ENCODE measurements around the gene MYBPHL.

Gene MYBPHL

GRCh38 chr1:109263597-109264378 is 43.0 kb downstream of the MYBPHL start:
- no peak for FAIRE-seq

DNA sequence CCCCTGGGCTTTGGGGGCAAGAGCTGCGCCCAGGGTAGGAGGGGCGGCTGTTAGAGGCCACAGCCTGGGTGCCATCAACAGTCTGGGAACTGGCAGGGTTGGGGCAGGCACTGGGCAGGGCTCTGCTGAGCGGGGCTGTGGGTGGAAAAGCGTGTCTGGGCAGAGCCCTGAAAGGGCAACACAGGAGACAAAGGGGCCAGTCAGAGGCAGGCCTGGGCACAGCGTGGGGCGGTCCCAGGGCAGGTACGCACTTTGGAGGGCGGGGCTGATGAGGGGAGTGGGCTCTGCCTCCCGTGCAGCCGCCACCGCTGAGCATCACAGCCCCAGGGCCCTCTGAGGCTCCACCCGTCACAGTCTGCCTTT is 43.6 kb downstream of the MYBPHL start:
- no peak for FAIRE-seq

DNA sequence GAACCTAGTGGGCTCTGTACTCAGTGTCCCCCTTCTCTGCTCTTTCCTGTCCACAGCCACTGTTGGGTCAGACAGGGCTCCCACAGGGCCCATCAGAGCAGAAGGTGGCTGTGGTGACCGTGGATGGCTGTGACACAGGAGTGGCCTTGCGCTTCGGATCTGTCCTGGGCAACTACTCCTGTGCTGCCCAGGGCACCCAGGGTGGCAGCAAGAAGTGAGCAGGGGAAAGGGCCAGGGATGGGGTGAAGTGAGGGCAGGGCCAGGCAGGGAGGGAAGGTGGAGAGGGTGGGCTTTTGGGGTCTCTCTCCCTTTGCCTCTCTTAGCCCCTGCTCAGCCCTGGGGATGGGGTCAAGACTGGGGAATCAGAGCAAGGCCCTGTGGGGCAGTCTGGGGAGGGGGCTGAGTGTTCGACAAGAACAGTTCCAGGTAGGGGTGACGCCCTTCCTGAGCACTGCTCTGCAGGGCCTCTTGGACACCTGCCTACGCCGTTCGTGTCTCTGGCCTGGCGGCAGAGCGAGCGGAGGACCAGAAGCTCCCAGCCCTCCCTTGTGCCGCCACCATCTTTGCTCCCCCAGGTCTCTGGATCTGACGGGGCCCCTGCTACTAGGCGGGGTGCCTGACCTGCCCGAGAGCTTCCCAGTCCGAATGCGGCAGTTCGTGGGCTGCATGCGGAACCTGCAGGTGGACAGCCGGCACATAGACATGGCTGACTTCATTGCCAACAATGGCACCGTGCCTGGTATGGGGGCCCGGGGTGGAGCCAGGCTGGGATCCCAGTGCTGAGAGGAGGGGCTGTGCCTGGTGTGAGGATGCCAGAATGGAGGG is 44.4 kb downstream of the MYBPHL start:
- no peak for FAIRE-seq

DNA sequence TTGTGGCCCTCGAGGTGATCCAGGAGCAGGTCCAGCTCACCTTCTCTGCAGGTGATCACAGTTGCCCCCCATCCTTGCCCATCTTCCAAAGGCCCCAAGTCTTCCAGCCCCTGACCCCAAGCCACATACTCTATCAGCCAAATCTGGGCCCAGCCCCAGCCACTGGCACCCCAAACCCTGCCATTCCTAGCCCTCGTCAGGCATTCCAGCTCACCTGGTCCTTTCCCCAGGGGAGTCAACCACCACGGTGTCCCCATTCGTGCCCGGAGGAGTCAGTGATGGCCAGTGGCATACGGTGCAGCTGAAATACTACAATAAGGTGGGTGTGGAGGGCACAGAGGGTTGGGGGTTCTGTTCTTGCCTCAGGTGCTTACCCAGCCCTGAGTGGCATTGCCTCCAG is 45.2 kb downstream of the MYBPHL start:
- FAIRE-seq, result no peak

DNA sequence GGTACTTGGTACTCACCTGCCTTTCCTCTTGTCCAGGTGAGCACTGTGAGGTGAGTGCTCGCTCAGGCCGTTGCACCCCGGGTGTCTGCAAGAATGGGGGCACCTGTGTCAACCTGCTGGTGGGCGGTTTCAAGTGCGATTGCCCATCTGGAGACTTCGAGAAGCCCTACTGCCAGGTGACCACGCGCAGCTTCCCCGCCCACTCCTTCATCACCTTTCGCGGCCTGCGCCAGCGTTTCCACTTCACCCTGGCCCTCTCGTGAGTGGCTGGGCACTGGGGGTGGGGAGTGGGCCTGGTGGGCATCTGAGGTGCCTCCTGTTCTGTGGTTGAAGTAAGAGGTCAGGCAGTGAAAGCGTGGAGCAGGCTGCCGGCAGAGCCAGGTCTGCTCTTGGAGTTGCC is 45.8 kb downstream of the MYBPHL start:
- FAIRE-seq, result no peak

- no peak for FAIRE-seq
Observed at GRCh38 chr1:109259674-109260557, 46.9 kb downstream of the MYBPHL start.

DNA sequence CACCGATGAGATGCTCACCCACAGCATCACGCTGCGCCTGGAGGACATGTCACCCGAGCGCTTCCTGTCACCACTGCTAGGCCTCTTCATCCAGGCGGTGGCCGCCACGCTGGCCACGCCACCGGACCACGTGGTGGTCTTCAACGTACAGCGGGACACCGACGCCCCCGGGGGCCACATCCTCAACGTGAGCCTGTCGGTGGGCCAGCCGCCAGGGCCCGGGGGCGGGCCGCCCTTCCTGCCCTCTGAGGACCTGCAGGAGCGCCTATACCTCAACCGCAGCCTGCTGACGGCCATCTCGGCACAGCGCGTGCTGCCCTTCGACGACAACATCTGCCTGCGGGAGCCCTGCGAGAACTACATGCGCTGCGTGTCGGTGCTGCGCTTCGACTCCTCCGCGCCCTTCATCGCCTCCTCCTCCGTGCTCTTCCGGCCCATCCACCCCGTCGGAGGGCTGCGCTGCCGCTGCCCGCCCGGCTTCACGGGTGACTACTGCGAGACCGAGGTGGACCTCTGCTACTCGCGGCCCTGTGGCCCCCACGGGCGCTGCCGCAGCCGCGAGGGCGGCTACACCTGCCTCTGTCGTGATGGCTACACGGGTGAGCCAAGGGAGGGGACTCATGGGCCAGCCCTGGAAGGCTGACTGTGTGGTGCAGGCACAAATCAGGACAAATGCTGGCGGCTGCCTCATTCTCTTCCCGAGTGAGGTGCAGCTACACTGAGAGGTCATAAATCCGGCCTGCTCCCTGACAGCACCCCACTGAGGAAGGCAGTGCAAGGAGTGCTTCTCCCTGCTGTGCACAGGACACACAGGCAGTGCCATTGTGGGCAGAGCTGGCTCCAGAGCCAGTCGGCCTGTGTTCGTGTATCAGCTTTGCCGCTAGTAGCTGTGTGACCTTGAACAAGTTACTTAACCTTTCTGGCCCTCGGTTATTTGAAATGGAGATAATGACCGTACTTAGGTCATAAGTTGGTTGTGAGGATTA is 48.0 kb downstream of the MYBPHL start:
- FAIRE-seq, result no peak

- FAIRE-seq, result no peak
Observed at GRCh38 chr1:109257682-109258421, 49.0 kb downstream of the MYBPHL start.

DNA sequence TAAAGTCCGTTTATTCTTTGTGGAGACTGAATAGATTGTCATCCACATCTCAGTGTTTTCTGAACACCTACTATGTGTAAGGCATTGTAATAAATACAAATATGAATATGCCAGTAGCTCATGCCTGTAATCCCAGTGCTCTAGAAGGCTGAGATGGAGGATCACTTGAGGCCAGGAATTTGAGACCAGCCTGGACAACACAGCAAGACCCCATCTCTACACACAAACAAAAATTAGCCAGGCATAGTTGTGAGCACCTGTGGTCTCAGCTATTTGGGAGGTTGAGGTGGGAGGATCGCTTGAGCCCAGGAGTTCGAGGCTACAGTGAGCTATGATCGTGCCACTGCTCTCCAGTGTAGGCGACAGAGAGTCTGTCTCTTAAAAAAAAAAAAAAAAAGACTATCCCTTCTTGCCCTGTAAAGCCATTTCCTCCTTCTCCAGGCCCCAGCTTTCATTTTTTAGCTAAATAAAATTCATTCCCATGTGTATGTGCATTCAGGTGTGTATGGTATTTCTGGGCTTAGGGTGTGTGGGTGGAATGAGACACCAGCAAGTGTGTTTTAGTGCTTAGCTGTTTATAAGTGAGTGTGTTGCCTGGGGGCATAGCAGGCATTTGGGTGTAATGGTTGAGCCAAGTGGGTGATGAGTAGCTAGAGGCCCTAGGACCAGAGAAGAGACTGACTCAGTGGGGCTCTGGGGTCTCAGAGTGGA is 49.7 kb downstream of the MYBPHL start:
- FAIRE-seq, result no peak

DNA sequence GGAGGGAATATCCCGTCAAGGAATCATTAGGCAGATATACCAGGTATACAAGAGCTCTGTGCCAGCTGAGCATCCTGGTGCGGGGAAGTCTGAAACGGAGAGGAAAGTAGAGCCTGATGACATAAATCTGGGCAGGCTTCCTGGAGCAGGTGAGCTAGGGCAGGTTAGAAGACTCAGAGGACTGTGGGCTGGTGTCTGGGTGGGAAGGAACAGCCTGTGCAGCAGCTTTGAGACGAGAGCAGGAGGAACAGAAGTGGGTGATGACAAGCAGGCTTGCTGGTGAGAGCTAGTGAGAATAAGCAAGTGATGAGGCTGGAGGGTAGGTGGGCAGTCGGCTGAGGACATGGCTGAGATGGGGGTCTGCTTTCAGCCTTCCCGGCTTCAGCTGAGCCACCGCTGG is 50.7 kb downstream of the MYBPHL start:
- no peak for FAIRE-seq

GRCh38 chr1:109255678-109256077 is 51.1 kb downstream of the MYBPHL start:
- no peak for FAIRE-seq

GRCh38 chr1:109255097-109255651 is 51.6 kb downstream of the MYBPHL start:
- FAIRE-seq, result no peak

GRCh38 chr1:109254621-109255096 is 52.2 kb downstream of the MYBPHL start:
- FAIRE-seq, result no peak

GRCh38 chr1:109253803-109254620 is 52.8 kb downstream of the MYBPHL start:
- no peak for FAIRE-seq

DNA sequence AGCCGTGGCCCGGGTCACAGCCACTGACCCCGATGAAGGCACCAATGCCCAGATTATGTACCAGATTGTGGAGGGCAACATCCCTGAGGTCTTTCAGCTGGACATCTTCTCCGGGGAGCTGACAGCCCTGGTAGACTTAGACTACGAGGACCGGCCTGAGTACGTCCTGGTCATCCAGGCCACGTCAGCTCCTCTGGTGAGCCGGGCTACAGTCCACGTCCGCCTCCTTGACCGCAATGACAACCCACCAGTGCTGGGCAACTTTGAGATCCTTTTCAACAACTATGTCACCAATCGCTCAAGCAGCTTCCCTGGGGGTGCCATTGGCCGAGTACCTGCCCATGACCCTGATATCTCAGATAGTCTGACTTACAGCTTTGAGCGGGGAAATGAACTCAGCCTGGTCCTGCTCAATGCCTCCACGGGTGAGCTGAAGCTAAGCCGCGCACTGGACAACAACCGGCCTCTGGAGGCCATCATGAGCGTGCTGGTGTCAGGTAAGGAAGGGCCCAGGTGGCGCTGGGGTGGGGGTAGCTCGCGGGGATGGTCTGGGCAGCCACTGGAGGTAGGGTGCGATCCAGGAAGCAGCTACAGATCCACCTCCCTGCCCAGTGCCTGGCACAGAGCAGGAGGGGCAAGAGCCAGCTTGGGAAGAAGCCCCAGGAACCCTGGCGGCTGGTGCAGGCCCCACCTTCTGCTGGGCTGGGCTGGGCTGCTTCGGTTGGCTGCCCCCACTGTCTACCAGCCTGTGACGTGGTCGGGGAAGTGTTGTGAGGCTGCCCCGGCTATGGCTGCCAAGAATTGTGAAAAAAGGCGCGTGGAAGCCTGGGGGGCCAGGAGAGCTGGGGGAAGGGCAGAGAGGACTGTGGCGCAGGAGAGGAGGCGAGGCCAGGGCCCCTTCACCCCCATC is 53.7 kb downstream of the MYBPHL start:
- no peak for FAIRE-seq

DNA sequence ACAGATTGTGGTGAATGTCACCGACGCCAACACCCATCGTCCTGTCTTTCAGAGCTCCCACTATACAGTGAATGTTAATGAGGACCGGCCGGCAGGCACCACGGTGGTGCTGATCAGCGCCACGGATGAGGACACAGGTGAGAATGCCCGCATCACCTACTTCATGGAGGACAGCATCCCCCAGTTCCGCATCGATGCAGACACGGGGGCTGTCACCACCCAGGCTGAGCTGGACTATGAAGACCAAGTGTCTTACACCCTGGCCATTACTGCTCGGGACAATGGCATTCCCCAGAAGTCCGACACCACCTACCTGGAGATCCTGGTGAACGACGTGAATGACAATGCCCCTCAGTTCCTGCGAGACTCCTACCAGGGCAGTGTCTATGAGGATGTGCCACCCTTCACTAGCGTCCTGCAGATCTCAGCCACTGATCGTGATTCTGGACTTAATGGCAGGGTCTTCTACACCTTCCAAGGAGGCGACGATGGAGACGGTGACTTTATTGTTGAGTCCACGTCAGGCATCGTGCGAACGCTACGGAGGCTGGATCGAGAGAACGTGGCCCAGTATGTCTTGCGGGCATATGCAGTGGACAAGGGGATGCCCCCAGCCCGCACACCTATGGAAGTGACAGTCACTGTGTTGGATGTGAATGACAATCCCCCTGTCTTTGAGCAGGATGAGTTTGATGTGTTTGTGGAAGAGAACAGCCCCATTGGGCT is 54.5 kb downstream of the MYBPHL start:
- FAIRE-seq, result no peak

Measured in G401.6 (cell line).